ENCODE measurements around the gene ITGAL.

ITGAL gene

GRCh38 chr16:30571445-30572322, 99.1 kb downstream of the ITGAL start, which contains the start of gene ZNF688:
Gene ZNF688, minus strand, starts transcription at chr16:30571714. Its CDS starts 85 bp downstream, at chr16:30571629.
- in situ Hi-C loops (cut with HindIII; ENCODE audit: low pct_ligation_motif_present, low pct_unique_long_range_greater_than_20kb, low sequenced_read_pairs), result no loop called here
- DNase-seq, result peak; percentile 99
